Activated CD8-positive, alpha-beta T cell treated with anti-CD3 and anti-CD28 coated beads for 36 hours (primary cell): Measurements from ENCODE around the gene AGK. TPM values are rescaled to one million over a fixed set of nuclear protein-coding genes. Genes with fewer than 3 reads are reported as not detected.

ENCODE experiments used
- ATAC-seq: fragments of 200-7000 bp; cut with Tn5 transposase; one replicate; pipeline ENCODE4 v1.10.0; 2021; ENCODE audit warnings: mild to moderate bottlenecking, moderate library complexity
- CTCF ChIA-PET: fragments of 350-600 bp; sonication (Branson Sonifier 250); formaldehyde crosslinking; loops from one replicate; lab custom pipeline; 2021; ENCODE audit warnings: antibody characterized with exemption; lab: Charles Lee
- POLR2A ChIA-PET: fragments of 350-600 bp; sonication (Branson Sonifier 250); formaldehyde crosslinking; loops from one replicate; lab custom pipeline; 2021; ENCODE audit warnings: antibody characterized with exemption; lab: Charles Lee
- DNase-seq: peaks from one replicate; pipeline ENCODE4 v3.0.0-alpha.2; 2020
- H3K27ac Mint-ChIP-seq: one replicate; pipeline ENCODE4 v1.8.0; 2021; ENCODE audit warnings: mild to moderate bottlenecking, mixed read lengths
- H3K27me3 Mint-ChIP-seq: one replicate; pipeline ENCODE4 v1.8.0; 2021; ENCODE audit warnings: mixed read lengths
- H3K36me3 Mint-ChIP-seq: one replicate; pipeline ENCODE4 v1.8.0; 2021; ENCODE audit warnings: low read depth, mixed read lengths
- H3K4me1 Mint-ChIP-seq: one replicate; pipeline ENCODE4 v1.8.0; 2021; ENCODE audit warnings: low read depth, mixed read lengths
- H3K4me3 Mint-ChIP-seq: one replicate; pipeline ENCODE4 v1.8.0; 2021; ENCODE audit warnings: mild to moderate bottlenecking, moderate library complexity, mixed read lengths
- H3K9me3 Mint-ChIP-seq: one replicate; pipeline ENCODE4 v1.8.0; 2021; ENCODE audit warnings: mixed read lengths
- CTCF ChIP-seq: fragments of 200-600 bp; IDR thresholded peaks from one replicate; pipeline ENCODE4 v1.8.0; 2022; ENCODE audit warnings: antibody characterized with exemption, mild to moderate bottlenecking
- intact Hi-C: fragments of 100-400 bp; cut with micrococcal nuclease; formaldehyde crosslinking; loops from one replicate; pipeline ENCODE4 v1.10.0; 2022
- total RNA-seq, 2 experiments: library from RNA; stranded (reverse); gene quantifications; one replicate each; pipeline ENCODE4 v1.2.3, GENCODE V29; 2021

Gene AGK
- total RNA-seq, 2 experiments from 2014 or later = 70.1 to 73.7 TPM

DNA sequence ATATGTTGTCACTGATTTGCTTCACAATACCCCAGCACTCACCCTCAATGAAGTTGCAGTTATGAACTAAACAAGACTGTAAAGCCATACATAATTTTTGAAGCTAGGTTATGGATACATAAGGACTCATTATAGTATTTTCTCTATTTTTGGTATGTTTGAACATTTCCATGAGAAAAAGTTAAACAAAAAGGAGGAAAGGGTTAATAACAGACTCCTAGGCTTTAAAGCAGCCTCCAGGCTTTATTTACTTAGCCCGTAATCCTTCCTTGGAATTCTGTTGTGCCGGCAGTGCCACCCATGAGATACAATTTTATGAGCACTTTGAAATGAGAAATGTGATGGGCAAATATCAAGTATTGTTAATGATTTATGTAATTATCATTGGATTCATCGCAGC lies 152.9 kb downstream of the AGK start:
- POLR2A ChIA-PET = no interaction called here
- DNase-seq (no peak), ATAC-seq (no peak)
- no peak for TF ChIP-seq CTCF
- Mint-ChIP-seq H3K36me3 (peaks cover 2% of the 10 kb centered on the region), H3K4me3 (no peak overlapping the region), H3K9me3 (no peaks in the 10 kb centered on the region), H3K4me1 (peaks cover 22% of the 10 kb centered on the region), H3K27me3 (peaks cover 2% of the 10 kb centered on the region), H3K27ac (no peak overlapping the region)
- intact Hi-C loops = no loop called here
- CTCF ChIA-PET = interaction anchor here (4.5 kb wide), 1 partner anchor 50 kb away, joined by 23 read pairs; no protein-coding TSS in a partner anchor

GRCh38 chr7:141704741-141705140 lies 153.5 kb downstream of the AGK start:
- ChIA-PET POLR2A (interaction anchor here (0.8 to 1.1 kb wide), 3 partner anchors 33 to 112 kb away, joined by 3 read pairs; partner anchors contain the start of gene SSBP1), CTCF (interaction anchor here (0.7 kb wide), 1 partner anchor 50 kb away, joined by 3 read pairs; no protein-coding TSS in a partner anchor)
- H3K27ac Mint-ChIP-seq = no peak overlapping the region
- DNase-seq = no peak
- H3K9me3 Mint-ChIP-seq = no peaks in the 10 kb centered on the region
- peaks cover 2% of the 10 kb centered on the region for H3K27me3 Mint-ChIP-seq
- no peak for TF ChIP-seq CTCF
- H3K36me3 Mint-ChIP-seq = peaks cover 2% of the 10 kb centered on the region
- intact Hi-C loops = no loop called here
- H3K4me1 Mint-ChIP-seq = peaks cover 17% of the 10 kb centered on the region
- ATAC-seq = no peak
- no peak overlapping the region for H3K4me3 Mint-ChIP-seq

Other genes with a start within 250 kb of the AGK start
- gene DENND11, start 150.8 kb downstream of the AGK start, total RNA-seq = 10 to 100 TPM; 28.6 to 32.2 TPM
- not detected for gene WEE2, start 156.9 kb downstream of the AGK start, total RNA-seq
- 100 to 1,000 TPM; 247 to 249 TPM for gene SSBP1, start 186.9 kb downstream of the AGK start, total RNA-seq
- 1 to 10 TPM in 1 of 2 experiments, under 1 TPM in 1; 0.94 to 1.0 TPM for gene TAS2R3, start 212.7 kb downstream of the AGK start, total RNA-seq
- under 1 TPM; 0.43 to 0.54 TPM for gene TAS2R4, start 225.3 kb downstream of the AGK start, total RNA-seq
- 1 to 10 TPM in 1 of 2 experiments, under 1 TPM in 1; 0.83 to 1.8 TPM for gene TAS2R5, start 238.8 kb downstream of the AGK start, total RNA-seq